HEK293T (cell line): ENCODE results near the gene CLIC4.
"Not testable (repeated sequence)": the region's sequence is repeated elsewhere in the genome, so short reads cannot be mapped to it uniquely, and the experiment has no call there.

Experiments used
- CTBP1 ChIP-seq: fragments of 450-650 bp; IDR thresholded peaks from 2 replicates; pipeline ENCODE4 v1.6.1; 2016; ENCODE audit warnings: borderline replicate concordance
- ELF4 ChIP-seq: fragments of 450-650 bp; IDR thresholded peaks from 2 replicates; pipeline ENCODE4 v1.6.1; 2017; ENCODE audit warnings: antibody characterized with exemption
- FOXK2 ChIP-seq: fragments of 450-650 bp; IDR thresholded peaks from 2 replicates; pipeline ENCODE4 v1.6.1; 2016; ENCODE audit warnings: mild to moderate bottlenecking
- FOXM1 ChIP-seq: fragments of 450-650 bp; IDR thresholded peaks from 2 replicates; pipeline ENCODE4 v1.6.1; 2017; ENCODE audit warnings: mild to moderate bottlenecking, borderline replicate concordance
- SP1 ChIP-seq: fragments of 450-650 bp; IDR thresholded peaks from 2 replicates; pipeline ENCODE4 v1.6.1; 2017
- SUZ12 ChIP-seq: fragments of 450-650 bp; IDR thresholded peaks from 2 replicates; pipeline ENCODE4 v1.6.1; 2016; ENCODE audit warnings: mild to moderate bottlenecking
- TARDBP ChIP-seq: fragments of 450-650 bp; IDR thresholded peaks from 2 replicates; pipeline ENCODE4 v1.6.1; 2016

DNA sequence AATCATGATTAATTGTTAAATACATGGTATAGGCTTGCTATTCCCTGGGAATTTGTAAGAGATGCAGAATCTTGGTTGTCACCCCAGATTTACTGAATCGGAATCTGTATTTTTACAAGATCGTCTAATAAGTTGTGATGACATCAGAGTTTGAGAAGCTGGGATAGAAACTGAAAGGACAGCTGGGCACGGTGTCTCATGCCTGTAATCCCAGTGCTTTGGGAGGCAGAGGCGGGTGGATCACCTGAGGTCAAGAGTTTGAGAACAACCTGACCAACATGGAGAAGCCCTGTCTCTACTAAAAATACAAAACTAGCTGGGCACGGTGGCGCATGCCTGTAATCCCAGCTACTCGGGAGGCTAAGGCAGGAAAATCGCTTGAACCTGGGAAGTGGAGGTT is 35.4 kb downstream of the CLIC4 start:
- TF ChIP-seq SP1, TARDBP, FOXM1, FOXK2, SUZ12, ELF4, CTBP1: not testable (repeated sequence)
